Measurements from ENCODE around the gene CFAP73. TPM values are rescaled to one million over a fixed set of nuclear protein-coding genes. Genes with fewer than 3 reads are reported as not detected.

The CFAP73 gene
- polyA plus RNA-seq, 1 of the 3 experiments (the other 2 are of a cell fraction): not detected

DNA sequence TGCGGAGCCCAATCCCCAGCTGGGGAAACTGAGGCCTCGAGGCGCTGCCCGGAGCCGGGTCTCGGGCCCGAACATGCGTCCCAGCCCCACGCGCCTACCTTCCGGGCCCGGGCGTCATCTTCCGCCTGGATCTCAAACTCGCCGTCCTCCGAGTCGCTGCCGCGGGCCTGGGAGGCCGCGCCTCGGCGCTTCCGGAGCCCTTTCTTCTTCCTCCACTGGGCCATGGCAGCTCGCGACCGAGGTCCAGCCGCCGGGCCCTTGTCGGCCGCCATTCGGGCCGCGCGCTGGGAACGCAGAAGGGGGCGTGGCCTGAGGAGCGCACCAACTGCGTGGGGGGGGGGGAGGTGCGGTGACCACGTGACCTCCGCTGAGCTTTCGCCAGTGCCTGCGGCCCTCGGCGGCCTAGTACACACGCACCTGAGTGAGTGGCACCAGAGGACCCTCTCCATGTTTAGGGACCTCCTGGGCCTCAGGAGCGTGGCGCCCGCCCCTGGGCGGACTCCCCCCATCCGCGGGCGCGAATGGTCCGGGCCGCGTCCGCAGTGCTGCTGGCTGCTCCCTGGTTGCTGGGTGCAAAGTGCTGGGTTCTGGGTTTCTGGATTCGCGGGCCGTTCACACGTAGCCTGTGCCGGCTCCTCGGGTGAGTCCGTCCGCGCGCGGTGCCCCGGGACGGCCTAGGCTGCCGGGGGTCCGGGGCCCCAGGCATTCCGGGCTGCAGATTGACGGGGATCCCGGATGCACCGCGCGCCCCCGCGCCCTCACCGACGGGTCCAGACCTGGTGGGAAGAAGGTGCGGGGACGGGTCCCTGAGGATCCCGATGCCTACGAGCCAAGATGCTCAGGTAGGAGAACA, 35.9 kb downstream of the CFAP73 start, which contains the start of the genes DDX54 and RITA1 (continued):
- TF ChIP-seq, protein P1, sequence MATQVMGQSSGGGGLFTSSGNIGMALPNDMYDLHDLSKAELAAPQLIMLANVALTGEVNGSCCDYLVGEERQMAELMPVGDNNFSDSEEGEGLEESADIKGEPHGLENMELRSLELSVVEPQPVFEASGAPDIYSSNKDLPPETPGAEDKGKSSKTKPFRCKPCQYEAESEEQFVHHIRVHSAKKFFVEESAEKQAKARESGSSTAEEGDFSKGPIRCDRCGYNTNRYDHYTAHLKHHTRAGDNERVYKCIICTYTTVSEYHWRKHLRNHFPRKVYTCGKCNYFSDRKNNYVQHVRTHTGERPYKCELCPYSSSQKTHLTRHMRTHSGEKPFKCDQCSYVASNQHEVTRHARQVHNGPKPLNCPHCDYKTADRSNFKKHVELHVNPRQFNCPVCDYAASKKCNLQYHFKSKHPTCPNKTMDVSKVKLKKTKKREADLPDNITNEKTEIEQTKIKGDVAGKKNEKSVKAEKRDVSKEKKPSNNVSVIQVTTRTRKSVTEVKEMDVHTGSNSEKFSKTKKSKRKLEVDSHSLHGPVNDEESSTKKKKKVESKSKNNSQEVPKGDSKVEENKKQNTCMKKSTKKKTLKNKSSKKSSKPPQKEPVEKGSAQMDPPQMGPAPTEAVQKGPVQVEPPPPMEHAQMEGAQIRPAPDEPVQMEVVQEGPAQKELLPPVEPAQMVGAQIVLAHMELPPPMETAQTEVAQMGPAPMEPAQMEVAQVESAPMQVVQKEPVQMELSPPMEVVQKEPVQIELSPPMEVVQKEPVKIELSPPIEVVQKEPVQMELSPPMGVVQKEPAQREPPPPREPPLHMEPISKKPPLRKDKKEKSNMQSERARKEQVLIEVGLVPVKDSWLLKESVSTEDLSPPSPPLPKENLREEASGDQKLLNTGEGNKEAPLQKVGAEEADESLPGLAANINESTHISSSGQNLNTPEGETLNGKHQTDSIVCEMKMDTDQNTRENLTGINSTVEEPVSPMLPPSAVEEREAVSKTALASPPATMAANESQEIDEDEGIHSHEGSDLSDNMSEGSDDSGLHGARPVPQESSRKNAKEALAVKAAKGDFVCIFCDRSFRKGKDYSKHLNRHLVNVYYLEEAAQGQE (IDR thresholded peaks at IDR 0.05; ENCODE audit: low read depth, low read length): peak; percentile 61; the same call in 1 of the 2 replicates
- 0 out of 2 replicates have a peak, but pooled peaks have one; percentile 3 for TF ChIP-seq TCF12 (IDR thresholded peaks at IDR 0.05)
- TF ChIP-seq, protein P2, sequence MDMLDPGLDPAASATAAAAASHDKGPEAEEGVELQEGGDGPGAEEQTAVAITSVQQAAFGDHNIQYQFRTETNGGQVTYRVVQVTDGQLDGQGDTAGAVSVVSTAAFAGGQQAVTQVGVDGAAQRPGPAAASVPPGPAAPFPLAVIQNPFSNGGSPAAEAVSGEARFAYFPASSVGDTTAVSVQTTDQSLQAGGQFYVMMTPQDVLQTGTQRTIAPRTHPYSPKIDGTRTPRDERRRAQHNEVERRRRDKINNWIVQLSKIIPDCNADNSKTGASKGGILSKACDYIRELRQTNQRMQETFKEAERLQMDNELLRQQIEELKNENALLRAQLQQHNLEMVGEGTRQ (IDR thresholded peaks at IDR 0.05; ENCODE audit: borderline replicate concordance, low read depth, low read length): peak; percentile 76
- TF ChIP-seq, protein P3, sequence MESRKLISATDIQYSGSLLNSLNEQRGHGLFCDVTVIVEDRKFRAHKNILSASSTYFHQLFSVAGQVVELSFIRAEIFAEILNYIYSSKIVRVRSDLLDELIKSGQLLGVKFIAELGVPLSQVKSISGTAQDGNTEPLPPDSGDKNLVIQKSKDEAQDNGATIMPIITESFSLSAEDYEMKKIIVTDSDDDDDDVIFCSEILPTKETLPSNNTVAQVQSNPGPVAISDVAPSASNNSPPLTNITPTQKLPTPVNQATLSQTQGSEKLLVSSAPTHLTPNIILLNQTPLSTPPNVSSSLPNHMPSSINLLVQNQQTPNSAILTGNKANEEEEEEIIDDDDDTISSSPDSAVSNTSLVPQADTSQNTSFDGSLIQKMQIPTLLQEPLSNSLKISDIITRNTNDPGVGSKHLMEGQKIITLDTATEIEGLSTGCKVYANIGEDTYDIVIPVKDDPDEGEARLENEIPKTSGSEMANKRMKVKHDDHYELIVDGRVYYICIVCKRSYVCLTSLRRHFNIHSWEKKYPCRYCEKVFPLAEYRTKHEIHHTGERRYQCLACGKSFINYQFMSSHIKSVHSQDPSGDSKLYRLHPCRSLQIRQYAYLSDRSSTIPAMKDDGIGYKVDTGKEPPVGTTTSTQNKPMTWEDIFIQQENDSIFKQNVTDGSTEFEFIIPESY (IDR thresholded peaks at IDR 0.05; ENCODE audit: borderline replicate concordance, low read depth): no peak
- peak; percentile 33; the same call in 1 of the 2 replicates for TF ChIP-seq FOXM1 (IDR thresholded peaks at IDR 0.05; ENCODE audit: low read depth)
- 0 out of 2 replicates have a peak, but pooled peaks have one; percentile 43 for TF ChIP-seq RFX5 (IDR thresholded peaks at IDR 0.05; ENCODE audit: low read length)
- no peak for TF ChIP-seq NFIC (IDR thresholded peaks at IDR 0.05; ENCODE audit: borderline replicate concordance)
- TF ChIP-seq TEAD4 (IDR thresholded peaks at IDR 0.05; ENCODE audit: borderline replicate concordance, insufficient read depth): 0 out of 2 replicates have a peak, but pooled peaks have one; percentile 43
- TF ChIP-seq SMC3 (IDR thresholded peaks at IDR 0.05; ENCODE audit: low read depth, low read length): no peak
- TF ChIP-seq EZH2phosphoT487 (IDR thresholded peaks at IDR 0.05; ENCODE audit: borderline replicate concordance, low read depth): no peak

DNA sequence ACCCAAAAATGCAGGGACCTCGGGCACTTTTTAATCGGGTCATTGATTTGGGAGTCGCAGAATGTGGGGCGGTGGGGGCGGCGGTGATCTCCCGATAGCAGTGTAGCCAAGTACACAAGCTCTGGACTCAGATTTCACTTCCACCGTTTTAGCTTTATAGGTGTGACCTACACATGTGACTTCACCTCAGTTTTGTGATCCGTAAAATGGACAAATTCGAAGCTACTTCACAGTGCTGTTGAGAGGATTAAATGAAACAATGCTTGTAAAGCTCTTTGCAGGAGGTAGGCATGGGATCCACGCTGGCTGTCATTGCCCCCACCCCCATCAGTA, 36.5 kb downstream of the CFAP73 start:
- POLR2A ChIA-PET: interaction anchor here (1.4 kb wide), 1 partner anchor 24 kb away, joined by 4 read pairs; no protein-coding TSS in a partner anchor
- Histone ChIP-seq H3K27ac (ENCODE audit: low read depth in 2 of 2, low read length in 1 of 2) (peak overlapping the region; percentile 81 to 93; a peak in 3 of 4 replicates), H3K79me2 (ENCODE audit: insufficient read depth) (peaks cover 70% of the 10 kb centered on the region), H3K4me3 (ENCODE audit: low read depth in 2 of 2, low read length in 1 of 2) (peak overlapping the region; percentile 76 to 92), H2AFZ (ENCODE audit: low read depth) (peak overlapping the region; percentile 90), H3K9ac (peak overlapping the region; percentile 99), H3K9me3 (no peaks in the 10 kb centered on the region), H3K27me3 (ENCODE audit: insufficient read depth) (no peaks in the 10 kb centered on the region), H3K36me3 (replicated peaks in 1 of 2; ENCODE audit: control insufficient read depth in 1 of 2, insufficient read depth in 2 of 2, low read length in 1 of 2) (peaks cover 6 to 9% of the 10 kb centered on the region in 2 experiments), H4K20me1 (ENCODE audit: insufficient read depth) (peaks cover 2% of the 10 kb centered on the region), H3K4me1 (ENCODE audit: control insufficient read depth in 1 of 2, insufficient read depth in 2 of 2, low read depth in 1 of 2, low read length in 1 of 2) (peaks cover 5 to 11% of the 10 kb centered on the region in 2 experiments; a peak in 2 of 4 replicates), H3K4me2 (peak overlapping the region; percentile 95), H3K9me2 (no peaks in the 10 kb centered on the region), H3F3A (replicated peaks; ENCODE audit: insufficient read depth) (peaks cover 9% of the 10 kb centered on the region)
- TF ChIP-seq MXI1 (IDR thresholded peaks at IDR 0.05; ENCODE audit: low read depth, low read length) (no peak), JUND (IDR thresholded peaks at IDR 0.05) (no peak), CHD2 (IDR thresholded peaks at IDR 0.05; ENCODE audit: low read length, partially characterized antibody) (no peak), FOXJ3 (CRISPR knock-in tag; IDR thresholded peaks at IDR 0.05) (no peak)
- TF ChIP-seq, protein P4, sequence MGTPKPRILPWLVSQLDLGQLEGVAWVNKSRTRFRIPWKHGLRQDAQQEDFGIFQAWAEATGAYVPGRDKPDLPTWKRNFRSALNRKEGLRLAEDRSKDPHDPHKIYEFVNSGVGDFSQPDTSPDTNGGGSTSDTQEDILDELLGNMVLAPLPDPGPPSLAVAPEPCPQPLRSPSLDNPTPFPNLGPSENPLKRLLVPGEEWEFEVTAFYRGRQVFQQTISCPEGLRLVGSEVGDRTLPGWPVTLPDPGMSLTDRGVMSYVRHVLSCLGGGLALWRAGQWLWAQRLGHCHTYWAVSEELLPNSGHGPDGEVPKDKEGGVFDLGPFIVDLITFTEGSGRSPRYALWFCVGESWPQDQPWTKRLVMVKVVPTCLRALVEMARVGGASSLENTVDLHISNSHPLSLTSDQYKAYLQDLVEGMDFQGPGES (IDR thresholded peaks at IDR 0.05; ENCODE audit: low read depth, low read length): no peak
- 9% methylated on average over 10 of the region's 11 CpGs for WGBS (ENCODE audit: low lambda C conversion rate)
- DNase-seq: no peak
- CTCF ChIA-PET: interaction anchor here (1.1 to 2.2 kb wide), 3 partner anchors 10 to 239 kb away, joined by 5 to 9 read pairs (median 6); no protein-coding TSS in a partner anchor

All from SK-N-SH (cell line).